PFSK-1 (cell line): ENCODE results near the gene SUMO2.

Experiments
- POLR2AphosphoS5 ChIP-seq: IDR thresholded peaks from 2 replicates; pipeline ENCODE4 v1.6.1; 2012; ENCODE audit warnings: low read depth, mild to moderate bottlenecking, control low read depth, low read length, moderate library complexity
- SIN3A ChIP-seq: IDR thresholded peaks from 2 replicates; pipeline ENCODE4 v1.6.1; 2012; ENCODE audit warnings: mild to moderate bottlenecking, low read length, moderate library complexity, borderline replicate concordance; ENCODE audit not compliant: insufficient read depth

DNA sequence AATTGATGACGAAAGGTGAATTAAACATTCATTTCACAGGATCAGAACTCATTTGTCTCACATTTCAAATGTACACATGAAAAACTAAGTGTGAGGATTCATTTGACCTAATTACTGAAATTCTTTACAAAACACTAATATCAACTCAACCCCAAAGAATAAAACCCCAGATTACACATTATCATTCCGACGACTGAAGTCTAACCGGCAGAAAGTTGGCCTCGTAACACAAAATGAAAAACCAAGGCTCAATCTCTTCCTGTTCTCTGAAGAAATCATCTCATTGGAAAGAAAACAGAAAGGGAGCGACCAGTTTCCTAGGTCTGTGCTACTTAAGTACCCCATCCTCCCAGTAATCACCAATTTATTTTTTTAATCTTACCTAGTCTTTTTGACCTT is 30.2 kb downstream of the SUMO2 start:
- TF ChIP-seq SIN3A (no peak), POLR2AphosphoS5 (0 out of 2 replicates have a peak, but pooled peaks have one; percentile 2)
